Measurements from ENCODE around the gene SLC9A9. TPM values are rescaled to one million over a fixed set of nuclear protein-coding genes. Genes with fewer than 3 reads are reported as not detected.

SLC9A9 gene
- total RNA-seq, 4 donors from 2014 or later: 13.4 to 15.0 (median 14.4) TPM

DNA sequence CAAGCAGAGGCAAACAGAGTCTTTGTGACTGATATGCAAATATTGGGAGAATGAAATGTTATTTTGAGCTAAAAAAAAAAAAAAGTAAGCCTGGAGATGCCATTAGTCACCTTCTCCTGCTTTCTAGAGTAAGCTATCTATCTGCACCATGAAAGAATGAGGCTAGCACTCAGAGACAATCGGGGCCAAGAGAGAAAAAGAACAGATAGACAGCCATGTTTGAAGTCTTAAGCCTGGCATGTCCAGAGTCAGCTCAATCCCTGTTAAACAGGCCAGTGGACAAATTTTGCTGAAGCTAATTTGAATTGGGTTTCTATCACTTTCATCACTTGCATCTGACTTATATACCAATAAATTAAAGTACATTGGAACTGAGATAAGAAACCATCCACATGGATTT, 204.4 kb downstream of the SLC9A9 start:
- 70% methylated on average over 1 of the region's 1 CpG for WGBS
- DNase-seq (ENCODE audit: extremely low spot score): no peak
- H3K36me3 ChIP-seq: no peaks in the 10 kb centered on the region
- no peaks in the 10 kb centered on the region for H3K27me3 ChIP-seq
- H3K4me1 ChIP-seq: peaks cover 0 to 14% (median 11%) of the 10 kb centered on the region in 4 donors
- H3K9me3 ChIP-seq: no peaks in the 10 kb centered on the region
- H3K27ac ChIP-seq (replicated peaks in 1 of 4): no peak overlapping the region
- H3K4me3 ChIP-seq: no peak overlapping the region
- TF ChIP-seq POLR2A (IDR thresholded peaks at IDR 0.05; ENCODE audit: low read depth) (no peak), POLR2AphosphoS5 (IDR thresholded peaks at IDR 0.05) (no peak), EP300 (IDR thresholded peaks at IDR 0.05) (no peak)
- TF ChIP-seq, protein P1, sequence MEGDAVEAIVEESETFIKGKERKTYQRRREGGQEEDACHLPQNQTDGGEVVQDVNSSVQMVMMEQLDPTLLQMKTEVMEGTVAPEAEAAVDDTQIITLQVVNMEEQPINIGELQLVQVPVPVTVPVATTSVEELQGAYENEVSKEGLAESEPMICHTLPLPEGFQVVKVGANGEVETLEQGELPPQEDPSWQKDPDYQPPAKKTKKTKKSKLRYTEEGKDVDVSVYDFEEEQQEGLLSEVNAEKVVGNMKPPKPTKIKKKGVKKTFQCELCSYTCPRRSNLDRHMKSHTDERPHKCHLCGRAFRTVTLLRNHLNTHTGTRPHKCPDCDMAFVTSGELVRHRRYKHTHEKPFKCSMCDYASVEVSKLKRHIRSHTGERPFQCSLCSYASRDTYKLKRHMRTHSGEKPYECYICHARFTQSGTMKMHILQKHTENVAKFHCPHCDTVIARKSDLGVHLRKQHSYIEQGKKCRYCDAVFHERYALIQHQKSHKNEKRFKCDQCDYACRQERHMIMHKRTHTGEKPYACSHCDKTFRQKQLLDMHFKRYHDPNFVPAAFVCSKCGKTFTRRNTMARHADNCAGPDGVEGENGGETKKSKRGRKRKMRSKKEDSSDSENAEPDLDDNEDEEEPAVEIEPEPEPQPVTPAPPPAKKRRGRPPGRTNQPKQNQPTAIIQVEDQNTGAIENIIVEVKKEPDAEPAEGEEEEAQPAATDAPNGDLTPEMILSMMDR (IDR thresholded peaks at IDR 0.05): no peak
- intact Hi-C loops (cut with DNase I): loop anchor here (2.0 to 5.0 kb wide), 2 partner anchors 212 to 523 kb away; no protein-coding TSS in a partner anchor

DNA sequence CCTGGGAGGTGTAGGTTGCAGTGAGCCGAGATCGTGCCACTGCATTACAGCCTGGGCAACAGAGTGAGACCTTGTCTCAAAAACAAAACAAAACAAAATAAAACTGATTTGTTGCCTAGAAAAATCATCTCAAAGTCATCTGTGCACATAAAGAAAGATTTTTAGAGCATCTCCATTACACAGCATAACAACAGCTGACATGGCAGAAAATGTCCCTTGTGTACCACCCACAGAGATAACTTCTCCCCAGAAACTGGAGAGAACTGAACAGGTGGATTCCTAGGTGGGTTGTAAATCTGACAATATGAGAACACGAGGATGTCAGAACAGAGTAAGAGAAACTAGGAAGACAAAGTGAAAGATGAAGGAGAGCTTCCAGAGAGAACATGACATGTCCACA, 207.5 kb downstream of the SLC9A9 start:
- TF ChIP-seq POLR2A (IDR thresholded peaks at IDR 0.05; ENCODE audit: low read depth): no peak
- TF ChIP-seq, protein P1 (IDR thresholded peaks at IDR 0.05): no peak
- TF ChIP-seq POLR2AphosphoS5 (IDR thresholded peaks at IDR 0.05): no peak
- TF ChIP-seq EP300 (IDR thresholded peaks at IDR 0.05): no peak
- 94% methylated on average over 3 of the region's 3 CpGs for WGBS
- Histone ChIP-seq H3K36me3 (no peaks in the 10 kb centered on the region), H3K4me3 (no peak overlapping the region), H3K9me3 (peaks cover 0 to 9% (median 5%) of the 10 kb centered on the region in 4 donors), H3K4me1 (peaks cover 0 to 14% (median 11%) of the 10 kb centered on the region in 4 donors), H3K27ac (replicated peaks in 1 of 4) (no peak overlapping the region), H3K27me3 (no peaks in the 10 kb centered on the region)
- DNase-seq (ENCODE audit: extremely low spot score): no peak
- intact Hi-C loops (cut with DNase I): loop anchor here (5.0 kb wide), 1 partner anchor 208 kb away; no protein-coding TSS in a partner anchor

DNA sequence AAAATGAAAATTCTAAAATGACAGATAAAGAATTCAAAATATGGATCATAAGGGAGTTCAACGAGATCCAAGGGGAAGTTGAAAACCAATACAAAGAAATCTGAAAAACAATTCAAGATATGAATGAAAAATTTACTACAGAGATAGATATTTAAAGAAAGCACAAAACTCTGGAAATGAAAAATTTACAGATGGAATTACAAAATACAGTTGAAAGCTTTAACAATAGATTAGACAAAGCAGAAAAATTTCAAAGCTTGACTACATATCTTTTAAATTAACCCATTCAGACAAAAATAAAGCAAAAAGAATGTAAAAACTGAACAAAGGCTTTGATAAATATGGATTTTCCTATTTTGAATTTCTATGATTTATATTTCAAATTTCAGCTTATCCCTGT, 211.1 kb downstream of the SLC9A9 start:
- no peak overlapping the region for H3K4me3 ChIP-seq
- no peak overlapping the region for H3K27ac ChIP-seq (replicated peaks in 1 of 4)
- H3K9me3 ChIP-seq: peaks cover 0 to 9% (median 5%) of the 10 kb centered on the region in 4 donors
- H3K36me3 ChIP-seq: no peaks in the 10 kb centered on the region
- 95% methylated on average over 1 of the region's 1 CpG for WGBS
- H3K27me3 ChIP-seq: no peaks in the 10 kb centered on the region
- H3K4me1 ChIP-seq: no peaks in the 10 kb centered on the region
- TF ChIP-seq EP300 (IDR thresholded peaks at IDR 0.05): no peak
- TF ChIP-seq POLR2A (IDR thresholded peaks at IDR 0.05; ENCODE audit: low read depth): no peak
- TF ChIP-seq POLR2AphosphoS5 (IDR thresholded peaks at IDR 0.05): no peak
- TF ChIP-seq, protein P1 (IDR thresholded peaks at IDR 0.05): no peak
- DNase-seq (ENCODE audit: extremely low spot score): no peak
- intact Hi-C loops (cut with DNase I): no loop called here

DNA sequence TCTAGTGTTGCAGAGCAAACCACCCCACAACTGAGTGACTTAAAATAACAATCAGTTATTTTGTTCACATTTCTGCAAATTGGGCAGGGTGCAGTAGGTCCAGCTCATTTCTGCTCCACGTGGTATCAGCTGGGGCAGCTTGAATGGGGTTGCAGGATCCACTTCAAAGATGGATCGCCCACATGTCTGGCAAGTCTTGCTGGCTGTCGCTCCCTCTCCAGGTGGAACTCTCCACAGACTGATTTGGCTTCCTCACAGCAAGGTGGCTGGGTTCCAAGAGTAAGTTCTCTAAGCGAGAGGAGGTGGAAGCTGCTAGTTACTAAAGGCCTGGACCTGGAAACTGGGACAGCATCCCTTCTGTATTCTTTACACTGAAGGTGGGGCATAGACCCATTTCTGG, 213.3 kb downstream of the SLC9A9 start:
- intact Hi-C loops (cut with DNase I): no loop called here
- H3K27me3 ChIP-seq: no peaks in the 10 kb centered on the region
- no peak for DNase-seq (ENCODE audit: extremely low spot score)
- TF ChIP-seq EP300 (IDR thresholded peaks at IDR 0.05) (no peak), POLR2AphosphoS5 (IDR thresholded peaks at IDR 0.05) (no peak), POLR2A (IDR thresholded peaks at IDR 0.05; ENCODE audit: low read depth) (no peak)
- TF ChIP-seq, protein P1 (IDR thresholded peaks at IDR 0.05): no peak
- H3K36me3 ChIP-seq: no peaks in the 10 kb centered on the region
- H3K27ac ChIP-seq (replicated peaks in 1 of 4): no peak overlapping the region
- H3K4me1 ChIP-seq: no peaks in the 10 kb centered on the region
- 35% methylated on average over 4 of the region's 4 CpGs for WGBS
- peaks cover 0 to 9% (median 5%) of the 10 kb centered on the region in 4 donors for H3K9me3 ChIP-seq
- H3K4me3 ChIP-seq: no peak overlapping the region

DNA sequence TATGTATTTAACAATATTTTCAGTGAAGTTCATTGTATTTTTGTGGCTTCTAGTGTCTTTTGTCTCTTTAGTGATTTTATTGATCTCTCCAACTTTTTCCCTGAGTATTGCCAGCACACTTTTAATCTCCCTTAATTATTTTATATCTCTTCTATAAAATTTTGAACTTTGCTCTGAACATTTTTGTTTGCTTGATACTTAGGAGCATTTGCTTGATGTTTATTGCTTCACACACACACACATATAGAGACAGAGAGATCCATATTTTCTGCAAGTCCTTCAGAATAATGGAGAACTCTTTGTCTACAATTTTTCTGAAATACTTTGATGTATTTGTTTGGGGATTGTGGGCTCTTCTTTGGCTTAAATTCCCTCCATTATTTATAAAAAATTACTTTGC, 213.8 kb downstream of the SLC9A9 start:
- intact Hi-C loops (cut with DNase I): no loop called here
- Histone ChIP-seq H3K4me3 (no peak overlapping the region), H3K9me3 (peaks cover 0 to 9% (median 5%) of the 10 kb centered on the region in 4 donors), H3K36me3 (no peaks in the 10 kb centered on the region), H3K27me3 (no peaks in the 10 kb centered on the region), H3K27ac (replicated peaks in 1 of 4) (no peak overlapping the region), H3K4me1 (no peaks in the 10 kb centered on the region)
- DNase-seq (ENCODE audit: extremely low spot score): no peak
- TF ChIP-seq POLR2AphosphoS5 (IDR thresholded peaks at IDR 0.05) (no peak), EP300 (IDR thresholded peaks at IDR 0.05) (no peak), POLR2A (IDR thresholded peaks at IDR 0.05; ENCODE audit: low read depth) (no peak)
- TF ChIP-seq, protein P1 (IDR thresholded peaks at IDR 0.05): no peak

Measured in esophagus muscularis mucosa (tissue), 4 donors.